ENCODE data around the gene YIF1A. TPM values are rescaled to one million over a fixed set of nuclear protein-coding genes. Genes with fewer than 3 reads are reported as not detected.
A peak's percentile ranks its signal among the peaks of the same experiment; 100 is the strongest.

Gene YIF1A
- polyA plus RNA-seq, 3 donors, result 50.0 to 81.1 (median 63.8) TPM

DNA sequence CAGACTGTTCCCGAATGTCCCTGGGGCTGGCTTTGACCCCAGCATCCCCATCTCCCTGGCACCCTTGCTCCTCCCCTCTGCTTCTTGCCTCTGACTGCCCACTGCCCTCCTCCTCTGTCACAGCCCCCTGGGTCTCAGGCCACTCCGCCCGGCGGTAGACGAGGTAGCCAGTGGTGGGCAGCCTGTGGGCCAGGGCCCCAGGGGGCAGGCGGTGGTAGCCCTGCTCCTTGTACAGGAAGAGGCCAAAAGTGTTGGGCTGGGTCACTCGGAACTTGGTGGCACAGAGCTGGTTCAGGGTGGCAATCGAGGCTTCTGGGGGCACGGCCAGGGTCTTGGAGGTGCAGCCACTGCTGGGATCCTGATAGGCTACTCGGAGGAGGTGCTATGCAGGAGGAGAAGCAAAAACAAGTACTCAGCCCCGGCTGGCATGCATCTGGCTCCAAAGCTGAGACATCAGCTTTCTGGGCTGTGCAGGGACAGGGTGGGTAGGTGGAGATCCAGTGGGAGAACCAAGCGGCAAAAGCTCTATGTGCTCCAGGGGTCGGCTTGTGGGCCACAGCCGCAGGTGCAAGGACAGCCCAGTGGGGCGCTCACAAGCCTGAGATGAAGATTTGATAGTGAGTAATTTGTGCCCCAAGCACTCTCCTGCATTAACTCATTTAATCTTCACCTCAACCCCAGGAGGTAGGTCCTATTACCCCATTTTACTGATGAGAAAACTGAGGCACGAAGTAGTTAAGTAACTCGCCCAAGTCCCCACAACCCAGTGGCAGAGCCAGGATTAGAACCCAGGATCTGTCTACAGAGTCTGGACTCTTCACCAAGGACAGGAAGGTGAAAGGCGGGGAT is 43.7 kb upstream of the YIF1A start:
- H3K27me3 ChIP-seq (ENCODE audit: control insufficient read depth in 2 of 2, insufficient read depth in 2 of 2, low read length in 2 of 2), result no peaks in the 10 kb centered on the region
- H3K4me1 ChIP-seq (ENCODE audit: control insufficient read depth in 1 of 2, insufficient read depth in 2 of 2, low read length in 2 of 2), result peaks cover 33 to 41% of the 10 kb centered on the region in 2 donors
- intact Hi-C loops (cut with micrococcal nuclease), result no loop called here
- H3K27ac ChIP-seq (ENCODE audit: low read depth in 1 of 2, low read length in 2 of 2), result no peak overlapping the region
- no peak overlapping the region for H3K4me2 ChIP-seq (replicated peaks; ENCODE audit: extremely low read depth, low read length, poor library complexity, severe bottlenecking)
- H4K20me1 ChIP-seq (ENCODE audit: insufficient read depth, low read length), result peaks cover 33% of the 10 kb centered on the region
- H3K4me3 ChIP-seq (replicated peaks in 1 of 3; ENCODE audit: low read depth in 2 of 3, low read length in 3 of 3), result no peak overlapping the region
- H3K79me2 ChIP-seq (ENCODE audit: insufficient read depth, low read length), result peaks cover 13% of the 10 kb centered on the region
- 93% methylated on average over 13 of the region's 18 CpGs for WGBS (ENCODE audit: insufficient coverage)
- peaks cover 27 to 38% of the 10 kb centered on the region in 2 donors for H3K36me3 Mint-ChIP-seq
- H3K9me3 Mint-ChIP-seq, result no peaks in the 10 kb centered on the region
- H3K4me3 Mint-ChIP-seq, result no peak overlapping the region
- H3K4me1 Mint-ChIP-seq, result peaks cover 41% of the 10 kb centered on the region
- H3K9ac ChIP-seq (ENCODE audit: insufficient read depth, low read length, poor library complexity, severe bottlenecking), result no peak overlapping the region
- H3K27me3 Mint-ChIP-seq (ENCODE audit: low read depth in 3 of 3), result peaks cover 0 to 3% (median 0%) of the 10 kb centered on the region in 3 donors
- no peaks in the 10 kb centered on the region for H3K9me3 ChIP-seq (replicated peaks in 1 of 2; ENCODE audit: control insufficient read depth in 1 of 2, insufficient read depth in 1 of 2, low read length in 2 of 2)
- H3K36me3 ChIP-seq (replicated peaks in 1 of 2; ENCODE audit: control insufficient read depth in 1 of 2, insufficient read depth in 2 of 2, low read length in 2 of 2), result peaks cover 30 to 39% of the 10 kb centered on the region in 2 donors
- TF ChIP-seq, protein P1, sequence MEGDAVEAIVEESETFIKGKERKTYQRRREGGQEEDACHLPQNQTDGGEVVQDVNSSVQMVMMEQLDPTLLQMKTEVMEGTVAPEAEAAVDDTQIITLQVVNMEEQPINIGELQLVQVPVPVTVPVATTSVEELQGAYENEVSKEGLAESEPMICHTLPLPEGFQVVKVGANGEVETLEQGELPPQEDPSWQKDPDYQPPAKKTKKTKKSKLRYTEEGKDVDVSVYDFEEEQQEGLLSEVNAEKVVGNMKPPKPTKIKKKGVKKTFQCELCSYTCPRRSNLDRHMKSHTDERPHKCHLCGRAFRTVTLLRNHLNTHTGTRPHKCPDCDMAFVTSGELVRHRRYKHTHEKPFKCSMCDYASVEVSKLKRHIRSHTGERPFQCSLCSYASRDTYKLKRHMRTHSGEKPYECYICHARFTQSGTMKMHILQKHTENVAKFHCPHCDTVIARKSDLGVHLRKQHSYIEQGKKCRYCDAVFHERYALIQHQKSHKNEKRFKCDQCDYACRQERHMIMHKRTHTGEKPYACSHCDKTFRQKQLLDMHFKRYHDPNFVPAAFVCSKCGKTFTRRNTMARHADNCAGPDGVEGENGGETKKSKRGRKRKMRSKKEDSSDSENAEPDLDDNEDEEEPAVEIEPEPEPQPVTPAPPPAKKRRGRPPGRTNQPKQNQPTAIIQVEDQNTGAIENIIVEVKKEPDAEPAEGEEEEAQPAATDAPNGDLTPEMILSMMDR (IDR thresholded peaks at IDR 0.05), result no peak
- H3K27ac Mint-ChIP-seq, result peak overlapping the region in 2 of 7 donors; percentile 46 to 50
- no peak for DNase-seq
- H2AFZ ChIP-seq (ENCODE audit: insufficient read depth, low read depth, low read length, poor library complexity, severe bottlenecking), result no peak overlapping the region

DNA sequence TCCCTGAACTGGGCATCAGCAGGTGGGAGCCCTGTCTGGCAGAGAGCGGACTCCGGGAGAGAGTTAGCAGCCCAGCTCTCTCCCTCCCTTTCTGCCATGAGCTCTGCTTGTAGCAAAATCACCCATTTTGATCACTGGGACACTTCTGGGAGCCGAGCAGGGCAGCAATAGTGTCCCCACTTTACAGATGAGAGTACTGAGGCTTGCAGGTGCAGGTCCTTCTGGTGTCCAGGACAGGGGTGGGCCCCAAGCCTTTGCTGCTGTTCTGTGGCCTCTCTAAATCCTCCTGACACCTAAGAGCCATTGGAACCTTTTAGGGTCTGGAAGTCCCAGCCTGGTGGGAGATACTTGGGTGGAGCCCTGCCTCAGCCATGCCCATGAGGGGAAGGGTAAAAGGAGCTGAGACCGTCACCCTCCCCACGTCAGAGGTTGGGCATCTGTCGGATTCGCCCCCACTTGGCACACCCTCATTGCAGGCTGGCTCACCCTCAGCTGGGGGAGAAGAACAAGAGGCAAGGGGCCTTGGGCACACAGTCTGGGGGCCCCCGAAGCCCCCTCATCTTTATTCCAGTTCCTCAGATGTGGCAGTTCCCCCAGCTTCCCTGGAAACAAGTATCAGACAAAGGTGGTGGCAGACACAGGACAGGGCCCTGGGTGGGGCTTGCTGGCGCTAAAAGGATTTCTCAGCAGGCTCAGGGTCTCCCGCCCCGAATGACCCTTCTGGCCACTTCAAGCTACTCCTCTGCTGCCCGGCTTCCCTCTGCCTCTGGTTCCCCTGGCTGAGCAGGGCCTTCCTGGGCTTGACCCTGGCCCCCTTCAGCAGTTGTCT is 42.8 kb upstream of the YIF1A start:
- Histone ChIP-seq H3K4me1 (ENCODE audit: control insufficient read depth in 1 of 2, insufficient read depth in 2 of 2, low read length in 2 of 2) (peaks cover 29 to 34% of the 10 kb centered on the region in 2 donors), H3K9ac (ENCODE audit: insufficient read depth, low read length, poor library complexity, severe bottlenecking) (no peak overlapping the region), H3K79me2 (ENCODE audit: insufficient read depth, low read length) (peaks cover 13% of the 10 kb centered on the region), H3K36me3 (replicated peaks in 1 of 2; ENCODE audit: control insufficient read depth in 1 of 2, insufficient read depth in 2 of 2, low read length in 2 of 2) (peaks cover 25 to 32% of the 10 kb centered on the region in 2 donors), H3K27me3 (ENCODE audit: control insufficient read depth in 2 of 2, insufficient read depth in 2 of 2, low read length in 2 of 2) (no peaks in the 10 kb centered on the region), H2AFZ (ENCODE audit: insufficient read depth, low read depth, low read length, poor library complexity, severe bottlenecking) (no peak overlapping the region), H3K9me3 (replicated peaks in 1 of 2; ENCODE audit: control insufficient read depth in 1 of 2, insufficient read depth in 1 of 2, low read length in 2 of 2) (no peaks in the 10 kb centered on the region), H4K20me1 (ENCODE audit: insufficient read depth, low read length) (peaks cover 29% of the 10 kb centered on the region), H3K27ac (ENCODE audit: low read depth in 1 of 2, low read length in 2 of 2) (no peak overlapping the region), H3K4me2 (replicated peaks; ENCODE audit: extremely low read depth, low read length, poor library complexity, severe bottlenecking) (no peak overlapping the region), H3K4me3 (replicated peaks in 1 of 3; ENCODE audit: low read depth in 2 of 3, low read length in 3 of 3) (no peak overlapping the region)
- H3K27ac Mint-ChIP-seq, result peak overlapping the region in 1 of 7 donors; percentile 46
- intact Hi-C loops (cut with micrococcal nuclease), result no loop called here
- no peak overlapping the region for H3K4me3 Mint-ChIP-seq
- DNase-seq, result no peak
- H3K27me3 Mint-ChIP-seq (ENCODE audit: low read depth in 3 of 3), result peaks cover 0 to 3% (median 0%) of the 10 kb centered on the region in 3 donors
- no peaks in the 10 kb centered on the region for H3K9me3 Mint-ChIP-seq
- H3K4me1 Mint-ChIP-seq, result peaks cover 34% of the 10 kb centered on the region
- peaks cover 22 to 29% of the 10 kb centered on the region in 2 donors for H3K36me3 Mint-ChIP-seq
- TF ChIP-seq, protein P1 (IDR thresholded peaks at IDR 0.05), result no peak
- 96% methylated on average over 8 of the region's 12 CpGs for WGBS (ENCODE audit: insufficient coverage)
